Upper lobe of left lung (tissue), 6 donors: Measurements from ENCODE around the gene UGT1A8. TPM values are rescaled to one million over a fixed set of nuclear protein-coding genes. Genes with fewer than 3 reads are reported as not detected.
"Not testable (repeated sequence)": the region's sequence is repeated elsewhere in the genome, so short reads cannot be mapped to it uniquely, and the experiment has no call there.

Experiments
- ATAC-seq, 2 donors: fragments of 200-7000 bp; cut with Tn5 transposase; one replicate each; pipeline ENCODE4 v1.9.1; 2022; ENCODE audit warnings: mild to moderate bottlenecking in 2 of 2, moderate library complexity in 2 of 2; ENCODE audit not compliant: low FRiP score in 2 of 2
- DNase-seq, 2 donors: peaks; one replicate each; pipeline ENCODE4 v3.0.0-alpha.2; 2019 to 2020
- H3K27ac ChIP-seq, 4 donors: fragments of 200-600 bp; sonication (generic); one replicate each; pipeline ENCODE4 v1.5.1; 2016 to 2019
- H3K27me3 ChIP-seq, 4 donors: fragments of 200-600 bp; sonication (generic); one replicate each; pipeline ENCODE4 v1.5.1; 2017 to 2019
- H3K36me3 ChIP-seq, 4 donors: fragments of 200-600 bp; sonication (generic); one replicate each; pipeline ENCODE4 v1.5.1; 2016 to 2019
- H3K4me1 ChIP-seq, 4 donors: fragments of 200-600 bp; sonication (generic); one replicate each; pipeline ENCODE4 v1.5.1; 2018 to 2019
- H3K4me3 ChIP-seq, 4 donors: fragments of 200-600 bp; sonication (generic); one replicate each; pipeline ENCODE4 v1.5.1; 2017 to 2019; ENCODE audit warnings: mild to moderate bottlenecking in 2 of 4, moderate library complexity in 1 of 4
- H3K9me3 ChIP-seq, 4 donors: fragments of 200-600 bp; sonication (generic); one replicate each; pipeline ENCODE4 v1.5.1; 2018 to 2019
- EP300 ChIP-seq, 4 donors: sonication (generic); formaldehyde crosslinking; IDR thresholded peaks; one replicate each; pipeline ENCODE4 v1.5.1; 2017; ENCODE audit warnings: antibody characterized with exemption in 4 of 4, control low read depth in 2 of 4
- POLR2A ChIP-seq, 4 donors: fragments of 450-650 bp; IDR thresholded peaks; one replicate each; pipeline ENCODE4 v1.5.1; 2016 to 2017; ENCODE audit warnings: antibody characterized with exemption in 4 of 4, mild to moderate bottlenecking in 2 of 4
- POLR2AphosphoS5 ChIP-seq, 2 donors: sonication (generic); formaldehyde crosslinking; IDR thresholded peaks; one replicate each; pipeline ENCODE4 v1.5.1; 2017; ENCODE audit warnings: antibody characterized with exemption in 2 of 2
- WGBS, 2 donors: methylation state at CpG; one replicate each; pipeline ENCODE4 v1.1.5; 2017 to 2018; 5-methylcytosine and 5-hydroxymethylcytosine counted together
- total RNA-seq, 6 donors: library from RNA; depleted of rRNA in 4 of 6; stranded (reverse); fragments of >200 nt in 4 of 6; gene quantifications; one replicate each; pipeline versions ENCODE4 v1.1.0 to v1.2.1, GENCODE V29; 2016 to 2021
- TF ChIP-seq, protein P1 (sequence below), 6 experiments: fragments of 450-650 bp in 4 of 6; fragments of 200-600 bp in 2 of 6; sonication (generic) in 2 of 6; IDR thresholded peaks; one replicate each; pipeline ENCODE4 v1.5.1; 2016 to 2019; ENCODE audit warnings: antibody characterized with exemption in 6 of 6
- donor health status: DM: no; HTN: no; CAD: no; lungs with moderate emphysema.
- donor health status: DM: no; HTN: yes; CAD: no; lungs with severe emphysema.

The UGT1A8 gene
- total RNA-seq, 6 donors from 2014 or later: not detected

GRCh38 chr2:233638836-233639235 lies 21.4 kb downstream of the UGT1A8 start:
- H3K36me3 ChIP-seq: no peaks in the 10 kb centered on the region
- H3K4me1 ChIP-seq: no peaks in the 10 kb centered on the region
- H3K27ac ChIP-seq: no peak overlapping the region
- TF ChIP-seq EP300 (IDR thresholded peaks at IDR 0.05): no peak
- no peak for TF ChIP-seq POLR2AphosphoS5 (IDR thresholded peaks at IDR 0.05)
- no peak for TF ChIP-seq POLR2A (IDR thresholded peaks at IDR 0.05)
- TF ChIP-seq, protein P1, sequence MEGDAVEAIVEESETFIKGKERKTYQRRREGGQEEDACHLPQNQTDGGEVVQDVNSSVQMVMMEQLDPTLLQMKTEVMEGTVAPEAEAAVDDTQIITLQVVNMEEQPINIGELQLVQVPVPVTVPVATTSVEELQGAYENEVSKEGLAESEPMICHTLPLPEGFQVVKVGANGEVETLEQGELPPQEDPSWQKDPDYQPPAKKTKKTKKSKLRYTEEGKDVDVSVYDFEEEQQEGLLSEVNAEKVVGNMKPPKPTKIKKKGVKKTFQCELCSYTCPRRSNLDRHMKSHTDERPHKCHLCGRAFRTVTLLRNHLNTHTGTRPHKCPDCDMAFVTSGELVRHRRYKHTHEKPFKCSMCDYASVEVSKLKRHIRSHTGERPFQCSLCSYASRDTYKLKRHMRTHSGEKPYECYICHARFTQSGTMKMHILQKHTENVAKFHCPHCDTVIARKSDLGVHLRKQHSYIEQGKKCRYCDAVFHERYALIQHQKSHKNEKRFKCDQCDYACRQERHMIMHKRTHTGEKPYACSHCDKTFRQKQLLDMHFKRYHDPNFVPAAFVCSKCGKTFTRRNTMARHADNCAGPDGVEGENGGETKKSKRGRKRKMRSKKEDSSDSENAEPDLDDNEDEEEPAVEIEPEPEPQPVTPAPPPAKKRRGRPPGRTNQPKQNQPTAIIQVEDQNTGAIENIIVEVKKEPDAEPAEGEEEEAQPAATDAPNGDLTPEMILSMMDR (IDR thresholded peaks at IDR 0.05): no peak
- WGBS, 2 donors: 53 to 64% methylated on average over 5 of the region's 5 CpGs
- H3K4me3 ChIP-seq: no peak overlapping the region
- H3K9me3 ChIP-seq: no peaks in the 10 kb centered on the region
- ATAC-seq (no peak), DNase-seq (no peak)
- H3K27me3 ChIP-seq: no peaks in the 10 kb centered on the region

- no peaks in the 10 kb centered on the region for H3K27me3 ChIP-seq
These were observed 22.4 kb downstream of the UGT1A8 start for GRCh38 chr2:233639860-233640259.

GRCh38 chr2:233643128-233643527 lies 25.7 kb downstream of the UGT1A8 start:
- Histone ChIP-seq H3K9me3 (peaks cover 0 to 19% (median 10%) of the 10 kb centered on the region in 4 donors), H3K4me3 (no peak overlapping the region), H3K27ac (no peak overlapping the region), H3K27me3 (no peaks in the 10 kb centered on the region), H3K36me3 (no peaks in the 10 kb centered on the region), H3K4me1 (no peaks in the 10 kb centered on the region)
- whole genome bisulfite sequencing, 2 donors: 92% methylated on average over 1 of the region's 1 CpG; no CpG with 5 or more reads in 1 of the 2 donors
- no peak for ATAC-seq
- TF ChIP-seq, protein P1 (IDR thresholded peaks at IDR 0.05): peak in 1 of 6 experiments; percentile 8
- no peak for TF ChIP-seq EP300 (IDR thresholded peaks at IDR 0.05)
- no peak for TF ChIP-seq POLR2A (IDR thresholded peaks at IDR 0.05)
- TF ChIP-seq POLR2AphosphoS5 (IDR thresholded peaks at IDR 0.05): no peak
- no peak for DNase-seq

More at GRCh38 chr2:233639860-233640259, 22.4 kb downstream of the UGT1A8 start:
- Histone ChIP-seq H3K36me3 (no peaks in the 10 kb centered on the region), H3K27ac (no peak overlapping the region), H3K4me1 (no peaks in the 10 kb centered on the region), H3K4me3 (no peak overlapping the region), H3K9me3 (no peaks in the 10 kb centered on the region)
- ATAC-seq (no peak), DNase-seq (no peak)
- TF ChIP-seq POLR2AphosphoS5 (IDR thresholded peaks at IDR 0.05): no peak
- TF ChIP-seq, protein P1 (IDR thresholded peaks at IDR 0.05): no peak
- TF ChIP-seq EP300 (IDR thresholded peaks at IDR 0.05): no peak
- TF ChIP-seq POLR2A (IDR thresholded peaks at IDR 0.05): no peak

DNA sequence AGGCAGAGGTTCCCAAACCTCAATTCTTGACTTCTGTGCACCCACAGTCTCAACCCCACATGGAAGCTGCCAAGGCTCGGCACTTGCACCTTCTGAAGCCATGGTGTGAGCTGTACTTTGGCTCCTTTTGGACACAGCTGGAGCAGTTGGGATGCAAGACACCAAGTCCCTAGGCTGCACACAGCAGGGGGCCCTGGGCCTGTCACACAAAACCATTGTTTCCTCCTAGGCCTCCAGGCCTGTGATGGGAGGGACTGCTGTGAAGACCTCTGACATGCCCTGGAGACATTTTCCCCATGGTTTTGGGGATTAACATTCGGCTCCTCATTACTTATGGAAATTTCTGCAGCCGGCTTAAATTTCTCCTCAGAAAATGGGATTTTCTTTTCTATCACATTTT lies 28.6 kb downstream of the UGT1A8 start:
- ATAC-seq: not testable (repeated sequence)
- WGBS, 2 donors: 92 to 93% methylated on average over 3 of the region's 3 CpGs

GRCh38 chr2:233650981-233651380 lies 33.5 kb downstream of the UGT1A8 start:
- DNase-seq (no peak), ATAC-seq (no peak)
- TF ChIP-seq, protein P1 (IDR thresholded peaks at IDR 0.05): no peak
- TF ChIP-seq POLR2A (IDR thresholded peaks at IDR 0.05) (no peak), EP300 (IDR thresholded peaks at IDR 0.05) (no peak), POLR2AphosphoS5 (IDR thresholded peaks at IDR 0.05) (no peak)
- no peak overlapping the region for H3K4me3 ChIP-seq
- H3K9me3 ChIP-seq: peaks cover 0 to 10% (median 7%) of the 10 kb centered on the region in 4 donors
- no peaks in the 10 kb centered on the region for H3K36me3 ChIP-seq
- no peaks in the 10 kb centered on the region for H3K27me3 ChIP-seq
- H3K4me1 ChIP-seq: no peaks in the 10 kb centered on the region
- WGBS, 2 donors: 73 to 90% methylated on average over 4 of the region's 4 CpGs
- H3K27ac ChIP-seq: no peak overlapping the region

More for the DNA sequence above, 28.6 kb downstream of the UGT1A8 start:
- not testable (repeated sequence) for DNase-seq, H3K27me3 ChIP-seq, H3K4me3 ChIP-seq, H3K4me1 ChIP-seq, H3K36me3 ChIP-seq, H3K27ac ChIP-seq
- peaks cover 0 to 19% (median 10%) of the 10 kb centered on the region in 4 donors for H3K9me3 ChIP-seq
